K562 (cell line): ENCODE data around the gene PIN4. TPM values are rescaled to one million over a fixed set of nuclear protein-coding genes. Genes with fewer than 3 reads are reported as not detected.

Source experiments
- ATAC-seq: fragments of 200-7000 bp; cut with Tn5 transposase; 3 replicates; pipeline ENCODE4 v1.9.1; 2020; ENCODE audit warnings: moderate library complexity
- BruUV-seq: library from RNA; stranded (reverse); fragments of 400-500 nt; replicated peaks from 2 replicates; lab custom pipeline; 2021; lab: Mats Ljungman, UMichigan
- CTCF ChIA-PET: fragments of 300-600 bp; formaldehyde crosslinking; extraction: SDS; loops from one replicate; lab custom pipeline; 2021; ENCODE audit warnings: low intra/inter-chr PET ratio; lab: Yijun Ruan, JAX
- POLR2A ChIA-PET: fragments of 300-600, 350-650 bp; sonication (Branson Sonifier 250); formaldehyde crosslinking; extraction: SDS; loops from one replicate; lab custom pipeline; 2021; ENCODE audit warnings: antibody characterized with exemption, inconsistent platforms; lab: Yijun Ruan, JAX
- DNase-seq, 4 experiments: peaks; one replicate each; pipeline versions ENCODE4 v3.0.0 to v3.0.0-alpha.2; 2011 to 2018; ENCODE audit warnings: low spot score in 3 of 4, mixed read lengths in 3 of 4; ENCODE audit errors: extremely low read depth in 1 of 4
- FAIRE-seq: peaks from 2 replicates; lab custom pipeline; 2011; peaks lifted over from hg19 to GRCh38; lab: Jason Lieb, UNC
- H2AFZ ChIP-seq: 2 replicates; pipeline ENCODE4 v1.6.0; 2011; ENCODE audit warnings: low read depth, low read length, control low read depth, inconsistent platforms
- H3K27ac ChIP-seq: fragments of 200-600 bp; 3 replicates; pipeline ENCODE4 v1.8.0; 2011; ENCODE audit warnings: low read depth, mild to moderate bottlenecking, control low read depth, inconsistent platforms, low read length, moderate library complexity, mixed read lengths; ENCODE audit errors: extremely low read depth
- H3K27me3 ChIP-seq, 2 experiments: fragments of 300-600 bp in 1 of 2; 2 replicates in 1 of 2; 3 replicates in 1 of 2; pipeline versions ENCODE4 v1.6.0 to v1.8.0; 2011; ENCODE audit warnings: inconsistent platforms in 2 of 2, low read length in 2 of 2, mild to moderate bottlenecking in 1 of 2, mixed read lengths in 1 of 2, moderate library complexity in 1 of 2; ENCODE audit not compliant: control insufficient read depth in 2 of 2, insufficient read depth in 2 of 2
- H3K36me3 ChIP-seq: fragments of 300-600 bp; 3 replicates; pipeline ENCODE4 v1.8.0; 2011; ENCODE audit warnings: mild to moderate bottlenecking, low read length, inconsistent platforms; ENCODE audit not compliant: control insufficient read depth, insufficient read depth
- H3K4me1 ChIP-seq, 2 experiments: fragments of 200-600 bp in 1 of 2; replicated peaks in 1 of 2; 2 replicates in 1 of 2; 3 replicates in 1 of 2; pipeline versions ENCODE4 v1.5.1 to v1.8.0; 2011; ENCODE audit warnings: inconsistent platforms in 2 of 2, low read length in 2 of 2, mild to moderate bottlenecking in 1 of 2, mixed read lengths in 1 of 2, moderate library complexity in 1 of 2; ENCODE audit not compliant: control insufficient read depth in 2 of 2, insufficient read depth in 2 of 2
- H3K4me2 ChIP-seq: 2 replicates; pipeline ENCODE4 v1.6.1; 2011; ENCODE audit warnings: low read length, control low read depth, inconsistent platforms, mixed read lengths; ENCODE audit not compliant: insufficient read depth
- H3K4me3 ChIP-seq: fragments of 200-600 bp; sonication (generic), shearing (Covaris generic); 2 replicates; pipeline ENCODE4 v1.5.1; 2016; ENCODE audit warnings: control low read depth, inconsistent platforms
- H3K79me2 ChIP-seq: fragments of 200-600 bp; 3 replicates; pipeline ENCODE4 v1.8.0; 2011; ENCODE audit warnings: low read length, inconsistent platforms; ENCODE audit not compliant: control insufficient read depth, insufficient read depth
- H3K9ac ChIP-seq, 2 experiments: 2 replicates each; pipeline versions ENCODE4 v1.6.0 to v1.6.1; 2011; ENCODE audit warnings: low read depth in 2 of 2, low read length in 2 of 2, control low read depth in 1 of 2, inconsistent platforms in 1 of 2, mild to moderate bottlenecking in 1 of 2, mixed read lengths in 1 of 2; ENCODE audit not compliant: insufficient read depth in 1 of 2
- H3K9me1 ChIP-seq: one replicate; pipeline ENCODE4 v1.6.0; 2011; ENCODE audit warnings: inconsistent platforms, mild to moderate bottlenecking, low read length, moderate library complexity; ENCODE audit not compliant: control insufficient read depth, insufficient read depth
- H3K9me3 ChIP-seq: replicated peaks from 2 replicates; pipeline ENCODE4 v1.5.1; 2011; ENCODE audit warnings: low read depth, low read length, inconsistent platforms; ENCODE audit not compliant: control insufficient read depth, insufficient read depth
- H4K20me1 ChIP-seq: replicated peaks from 2 replicates; pipeline ENCODE4 v1.6.1; 2011; ENCODE audit warnings: low read length, inconsistent platforms, mixed read lengths; ENCODE audit not compliant: control insufficient read depth, insufficient read depth
- ATF2 ChIP-seq: sonication (generic); formaldehyde crosslinking; IDR thresholded peaks from 2 replicates; pipeline ENCODE4 v1.8.1; 2022; ENCODE audit warnings: missing genetic modification reagents
- BCOR ChIP-seq: fragments of 450-650 bp; IDR thresholded peaks from 2 replicates; pipeline ENCODE4 v1.6.1; 2016
- ETV1 ChIP-seq: fragments of 450-650 bp; conservative IDR thresholded peaks from 2 replicates; pipeline ENCODE4 v1.6.1; 2016; ENCODE audit warnings: missing genetic modification characterization, control low read depth, low read depth, missing compliant biosample characterization
- KAT8 ChIP-seq: fragments of 450-650 bp; IDR thresholded peaks from 2 replicates; pipeline ENCODE4 v1.6.1; 2016; ENCODE audit warnings: low read depth, mild to moderate bottlenecking
- SIX5 ChIP-seq, 2 experiments: IDR thresholded peaks; 2 replicates each; pipeline ENCODE4 v1.6.1; 2011; ENCODE audit warnings: low read length in 2 of 2, borderline replicate concordance in 1 of 2, low read depth in 1 of 2, mild to moderate bottlenecking in 1 of 2, moderate library complexity in 1 of 2; ENCODE audit not compliant: insufficient read depth in 1 of 2
- TAF9B ChIP-seq: fragments of 450-650 bp; IDR thresholded peaks from 2 replicates; pipeline ENCODE4 v1.6.1; 2018; ENCODE audit warnings: mild to moderate bottlenecking; ENCODE audit not compliant: partially characterized antibody
- THAP12 ChIP-seq: fragments of 250-450 bp; sonication (Bioruptor Pico); IDR thresholded peaks from 2 replicates; pipeline ENCODE4 v1.9.0; 2021; ENCODE audit warnings: mild to moderate bottlenecking, inconsistent platforms
- ZBTB40 ChIP-seq, 2 experiments: fragments of 450-650 bp in 1 of 2; sonication (generic) in 1 of 2; formaldehyde crosslinking in 1 of 2; IDR thresholded peaks; 2 replicates each; pipeline versions ENCODE4 v1.7.1 to v1.9.0; 2016 to 2022; ENCODE audit warnings: inconsistent platforms in 1 of 2, mild to moderate bottlenecking in 1 of 2, missing genetic modification reagents in 1 of 2
- WGBS: fragments of 100-300 bp; shearing (Covaris generic); methylation state at CpG from one replicate; pipeline ENCODE4 v1.1.6; 2016; ENCODE audit warnings: low coverage, mixed read lengths; ENCODE audit not compliant: insufficient coverage; ENCODE audit errors: missing lambda C conversion rate; 5-methylcytosine and 5-hydroxymethylcytosine counted together
- in situ Hi-C: fragments of 300-500 bp; cut with MboI; formaldehyde crosslinking; loops from 4 replicates; pipeline ENCODE4 v1.15.0; 2018; ENCODE audit warnings: inconsistent platforms, mixed read lengths
- intact Hi-C: fragments of 100-400 bp; cut with micrococcal nuclease; formaldehyde crosslinking; loops from 2 replicates; pipeline ENCODE4 v1.14.2; 2022
- polyA plus RNA-seq, 8 experiments: library from polyadenylated mRNA; depleted of rRNA in 4 of 8; stranded (reverse) in 5 of 8; unstranded in 3 of 8; fragments of >200 nt; fragmentation: Nextera tagmentation in 2 of 8; fragmentation: Illumina TruSeq in 1 of 8; extraction: Ambion mirVana in 2 of 8; extraction: Trizol in 1 of 8; gene quantifications; 2 replicates each; pipeline versions ENCODE4 v1.2.1 to v1.2.3, GENCODE V29; 2011 to 2014; ENCODE audit warnings: inconsistent platforms in 1 of 8, missing spikeins in 1 of 8
- total RNA-seq, 7 experiments: library from RNA; depleted of rRNA in 6 of 7; stranded (reverse); fragments of >200 nt in 6 of 7; fragmentation: Illumina TruSeq in 2 of 7; extraction: Trizol in 2 of 7; gene quantifications; 2 replicates each; pipeline versions ENCODE4 v1.2.1 to v1.2.3, GENCODE V29; 2011 to 2021; ENCODE audit warnings: low replicate concordance in 1 of 7

The PIN4 gene
- total and polyA plus RNA-seq, 9 of the 15 experiments (the other 6 are each of a cell fraction or from before 2014, with no cell fraction given) = 10.0 to 132 (median 45.6) TPM

GRCh38 chrX:72133851-72134546 is 47.6 kb upstream of the PIN4 start:
- Histone ChIP-seq H3K9ac (no peak overlapping the region), H3K9me3 (no peaks in the 10 kb centered on the region), H3K4me1 (peaks cover 0 to 10% of the 10 kb centered on the region in 2 experiments; a peak in 2 of 5 replicates), H3K27ac (no peak overlapping the region), H3K9me1 (no peaks in the 10 kb centered on the region), H3K4me2 (no peak overlapping the region), H2AFZ (no peak overlapping the region), H3K79me2 (no peaks in the 10 kb centered on the region), H3K36me3 (no peaks in the 10 kb centered on the region), H4K20me1 (no peaks in the 10 kb centered on the region; the same call in 1 of the 2 replicates), H3K27me3 (peaks cover 0 to 50% of the 10 kb centered on the region in 2 experiments; a peak in 3 of 5 replicates), H3K4me3 (no peak overlapping the region)
- DNase-seq (no peak), ATAC-seq (no peak), FAIRE-seq (no peak)
- in situ Hi-C loops = no loop called here
- BruUV-seq = no TSS peak
- WGBS = 3% methylated on average over 10 of the region's 11 CpGs
- ChIA-PET POLR2A (no interaction called here), CTCF (no interaction called here)
- intact Hi-C loops = no loop called here
- TF ChIP-seq KAT8 (no peak), ETV1 (tag) (no peak), ZBTB40 (IDR thresholded peaks at IDR 0.05) (no peak), ZBTB40 (CRISPR knock-in tag; IDR thresholded peaks at IDR 0.05) (no peak), BCOR (no peak), SIX5 (IDR thresholded peaks at IDR 0.05; ENCODE audit: borderline replicate concordance in 1 of 2, insufficient read depth in 1 of 2, low read depth in 1 of 2, low read length in 2 of 2) (no peak), ATF2 (CRISPR knock-in tag) (no peak), TAF9B (no peak), THAP12 (no peak)
